A673 (cell line): ENCODE results near the gene DNAJC13. TPM values are rescaled to one million over a fixed set of nuclear protein-coding genes. Genes with fewer than 3 reads are reported as not detected.
A peak's percentile ranks its signal among the peaks of the same experiment; 100 is the strongest.
"Not testable (repeated sequence)": the region's sequence is repeated elsewhere in the genome, so short reads cannot be mapped to it uniquely, and the experiment has no call there.

Experiments
- BruUV-seq: library from RNA; stranded (reverse); fragments of 400-500 nt; replicated peaks from 2 replicates; lab custom pipeline; 2021; lab: Mats Ljungman, UMichigan
- CTCF ChIA-PET: fragments of 300-600 bp; sonication (Branson Sonifier 250); formaldehyde crosslinking; loops from one replicate; lab custom pipeline; 2022; ENCODE audit warnings: antibody characterized with exemption; lab: Charles Lee
- POLR2A ChIA-PET: fragments of 300-600 bp; sonication (Branson Sonifier 250); formaldehyde crosslinking; loops from one replicate; lab custom pipeline; 2022; ENCODE audit warnings: antibody characterized with exemption; ENCODE audit not compliant: low non-redundant PET; lab: Charles Lee
- DNase-seq: peaks from one replicate; pipeline ENCODE4 v3.0.0-alpha.2; 2015; ENCODE audit warnings: low spot score
- H3K27ac ChIP-seq: fragments of 200-600 bp; sonication (generic); 2 replicates; pipeline ENCODE4 v1.5.1; 2016; ENCODE audit warnings: mixed run types, low read depth, mild to moderate bottlenecking, mixed read lengths, antibody characterized with exemption, low read length; ENCODE audit not compliant: poor library complexity, severe bottlenecking
- H3K27me3 ChIP-seq: fragments of 200-600 bp; sonication (generic); replicated peaks from 2 replicates; pipeline ENCODE4 v1.6.1; 2017; ENCODE audit warnings: mixed run types, low read depth, mild to moderate bottlenecking, mixed read lengths, antibody characterized with exemption, low read length; ENCODE audit not compliant: insufficient read depth, poor library complexity
- H3K36me3 ChIP-seq: fragments of 200-600 bp; sonication (generic); 2 replicates; pipeline ENCODE4 v1.6.1; 2016; ENCODE audit warnings: mixed run types, mild to moderate bottlenecking, mixed read lengths, antibody characterized with exemption, low read length; ENCODE audit not compliant: insufficient read depth, poor library complexity, severe bottlenecking
- H3K4me1 ChIP-seq: fragments of 200-600 bp; sonication (generic); 2 replicates; pipeline ENCODE4 v1.6.1; 2017; ENCODE audit warnings: mixed run types, mild to moderate bottlenecking, mixed read lengths, antibody characterized with exemption, low read length; ENCODE audit not compliant: insufficient read depth, poor library complexity, severe bottlenecking
- H3K4me3 ChIP-seq: fragments of 200-600 bp; sonication (generic); 2 replicates; pipeline ENCODE4 v1.5.1; 2016; ENCODE audit warnings: low read depth, mixed run types, mild to moderate bottlenecking, mixed read lengths, low read length; ENCODE audit not compliant: poor library complexity, severe bottlenecking
- H3K9me3 ChIP-seq: fragments of 200-600 bp; sonication (generic); 2 replicates; pipeline ENCODE4 v1.6.1; 2016; ENCODE audit warnings: mixed run types, low read depth, mild to moderate bottlenecking, mixed read lengths, antibody characterized with exemption, low read length; ENCODE audit not compliant: poor library complexity, severe bottlenecking
- EZH2 ChIP-seq: fragments of 200-600 bp; sonication (generic); IDR thresholded peaks from 2 replicates; pipeline ENCODE4 v1.6.1; 2017; ENCODE audit warnings: borderline replicate concordance, low read depth, mild to moderate bottlenecking, mixed read lengths, antibody characterized with exemption, low read length; ENCODE audit not compliant: poor library complexity, severe bottlenecking
- intact Hi-C: fragments of 100-400 bp; cut with micrococcal nuclease; formaldehyde crosslinking; loops from one replicate; pipeline ENCODE4 v1.10.0; 2022; ENCODE audit not compliant: unreplicated experiment
- total RNA-seq: library from RNA; stranded (reverse); gene quantifications from 2 replicates; pipeline ENCODE4 v1.2.3, GENCODE V29; 2021
- TF ChIP-seq, protein P1 (sequence below): fragments of 300-800, 200-600 bp; sonication (generic); conservative IDR thresholded peaks from 2 replicates; pipeline ENCODE4 v1.5.1; 2017; ENCODE audit warnings: low read depth, mild to moderate bottlenecking, antibody characterized with exemption, low read length, moderate library complexity, mixed read lengths

The DNAJC13 gene
- total RNA-seq, 1 experiment from 2014 or later = 46.0 TPM

GRCh38 chr3:132386259-132386658, 31.0 kb upstream of the DNAJC13 start:
- peaks cover 6% of the 10 kb centered on the region for H3K4me1 ChIP-seq
- H3K9me3 ChIP-seq = no peaks in the 10 kb centered on the region
- ChIA-PET CTCF (no interaction called here), POLR2A (no interaction called here)
- no peak for TF ChIP-seq EZH2
- TF ChIP-seq, protein P1, sequence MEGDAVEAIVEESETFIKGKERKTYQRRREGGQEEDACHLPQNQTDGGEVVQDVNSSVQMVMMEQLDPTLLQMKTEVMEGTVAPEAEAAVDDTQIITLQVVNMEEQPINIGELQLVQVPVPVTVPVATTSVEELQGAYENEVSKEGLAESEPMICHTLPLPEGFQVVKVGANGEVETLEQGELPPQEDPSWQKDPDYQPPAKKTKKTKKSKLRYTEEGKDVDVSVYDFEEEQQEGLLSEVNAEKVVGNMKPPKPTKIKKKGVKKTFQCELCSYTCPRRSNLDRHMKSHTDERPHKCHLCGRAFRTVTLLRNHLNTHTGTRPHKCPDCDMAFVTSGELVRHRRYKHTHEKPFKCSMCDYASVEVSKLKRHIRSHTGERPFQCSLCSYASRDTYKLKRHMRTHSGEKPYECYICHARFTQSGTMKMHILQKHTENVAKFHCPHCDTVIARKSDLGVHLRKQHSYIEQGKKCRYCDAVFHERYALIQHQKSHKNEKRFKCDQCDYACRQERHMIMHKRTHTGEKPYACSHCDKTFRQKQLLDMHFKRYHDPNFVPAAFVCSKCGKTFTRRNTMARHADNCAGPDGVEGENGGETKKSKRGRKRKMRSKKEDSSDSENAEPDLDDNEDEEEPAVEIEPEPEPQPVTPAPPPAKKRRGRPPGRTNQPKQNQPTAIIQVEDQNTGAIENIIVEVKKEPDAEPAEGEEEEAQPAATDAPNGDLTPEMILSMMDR = no peak
- BruUV-seq = no TSS peak
- intact Hi-C loops = no loop called here
- no peaks in the 10 kb centered on the region for H3K27me3 ChIP-seq
- H3K27ac ChIP-seq = no peak overlapping the region
- no peaks in the 10 kb centered on the region for H3K36me3 ChIP-seq
- no peak overlapping the region for H3K4me3 ChIP-seq
- DNase-seq = no peak

- H3K4me3 ChIP-seq, intact Hi-C loops, BruUV-seq, POLR2A ChIA-PET, DNase-seq, H3K36me3 ChIP-seq, H3K9me3 ChIP-seq, H3K4me1 ChIP-seq, H3K27me3 ChIP-seq, H3K27ac ChIP-seq, CTCF ChIA-PET: not testable (repeated sequence)
These were observed 24.6 kb upstream of the DNAJC13 start for GRCh38 chr3:132392675-132393074.

DNA sequence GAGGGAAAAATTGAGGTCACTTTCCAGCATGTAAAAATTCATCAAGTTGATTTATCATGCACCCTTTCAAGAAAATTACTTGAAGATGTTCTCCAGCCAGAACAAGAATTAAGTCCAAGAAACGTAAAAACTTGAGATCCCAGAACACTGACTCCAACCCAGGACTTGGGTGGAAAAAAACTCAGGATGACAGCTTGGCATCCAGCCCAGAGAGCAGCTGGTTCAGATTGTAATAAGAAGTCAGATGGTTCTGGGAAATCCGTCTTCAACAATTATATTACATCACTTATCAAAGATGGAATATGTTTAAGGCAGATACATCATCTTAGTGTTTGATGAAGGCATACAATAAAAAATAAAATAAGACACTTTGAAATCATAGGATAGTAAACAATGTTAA, 23.0 kb upstream of the DNAJC13 start:
- no TSS peak for BruUV-seq
- intact Hi-C loops = no loop called here
- H3K36me3 ChIP-seq = no peaks in the 10 kb centered on the region
- no peaks in the 10 kb centered on the region for H3K4me1 ChIP-seq
- H3K27me3 ChIP-seq = peaks cover 3% of the 10 kb centered on the region
- H3K9me3 ChIP-seq = no peaks in the 10 kb centered on the region
- DNase-seq = peak; percentile 21
- POLR2A ChIA-PET = no interaction called here
- no peak overlapping the region for H3K27ac ChIP-seq
- TF ChIP-seq, protein P1 = no peak
- TF ChIP-seq EZH2 = no peak
- CTCF ChIA-PET = no interaction called here
- H3K4me3 ChIP-seq = no peak overlapping the region

- H3K4me3 ChIP-seq = no peak overlapping the region
- no peak overlapping the region for H3K27ac ChIP-seq
- POLR2A ChIA-PET = no interaction called here
- intact Hi-C loops = loop anchor here (5.0 kb wide), 1 partner anchor 358 kb away; the partner anchor contains the start of gene CPNE4
- TF ChIP-seq, protein P1 = no peak
- TF ChIP-seq EZH2 = no peak
- no peaks in the 10 kb centered on the region for H3K9me3 ChIP-seq
- H3K4me1 ChIP-seq = no peaks in the 10 kb centered on the region
- DNase-seq = no peak
- CTCF ChIA-PET = no interaction called here
- no TSS peak for BruUV-seq
- no peaks in the 10 kb centered on the region for H3K36me3 ChIP-seq
- H3K27me3 ChIP-seq = peaks cover 3% of the 10 kb centered on the region
These were observed 22.2 kb upstream of the DNAJC13 start for GRCh38 chr3:132395126-132395525.
